Loucy (cell line): ENCODE data around the gene AIDA.

Experiments used
- H2AFZ ChIP-seq: fragments of 200-600 bp; sonication (generic); 2 replicates; pipeline ENCODE4 v1.6.0; 2016; ENCODE audit warnings: antibody characterized with exemption, mild to moderate bottlenecking, low read length, moderate library complexity
- H3F3A ChIP-seq: fragments of 200-600 bp; 2 replicates; pipeline ENCODE4 v1.6.0; 2016; ENCODE audit warnings: antibody characterized with exemption, low read depth, mild to moderate bottlenecking
- H3K27me3 ChIP-seq: fragments of 200-600 bp; sonication (generic); 2 replicates; pipeline ENCODE4 v1.6.1; 2014; ENCODE audit warnings: low read length, mild to moderate bottlenecking; ENCODE audit not compliant: insufficient read depth, poor library complexity, severe bottlenecking
- H3K36me3 ChIP-seq: fragments of 200-600 bp; sonication (generic); 2 replicates; pipeline ENCODE4 v1.6.1; 2016; ENCODE audit warnings: low read length; ENCODE audit not compliant: insufficient read depth
- H3K4me1 ChIP-seq: fragments of 200-600 bp; sonication (generic); 2 replicates; pipeline ENCODE4 v1.5.1; 2014; ENCODE audit warnings: low read length, mild to moderate bottlenecking; ENCODE audit not compliant: insufficient read depth, poor library complexity, severe bottlenecking
- H3K4me2 ChIP-seq: fragments of 200-600 bp; sonication (generic); 2 replicates; pipeline ENCODE4 v1.6.0; 2014; ENCODE audit warnings: antibody characterized with exemption, low read length, low read depth, mild to moderate bottlenecking; ENCODE audit not compliant: poor library complexity, severe bottlenecking
- H3K4me3 ChIP-seq: fragments of 200-600 bp; sonication (generic); 2 replicates; pipeline ENCODE4 v1.5.1; 2014; ENCODE audit warnings: low read length, mild to moderate bottlenecking, mixed read lengths; ENCODE audit not compliant: poor library complexity, severe bottlenecking
- H3K79me2 ChIP-seq: fragments of 200-600 bp; sonication (generic); 2 replicates; pipeline ENCODE4 v1.6.1; 2014; ENCODE audit warnings: low read length; ENCODE audit not compliant: insufficient read depth
- H3K9ac ChIP-seq: fragments of 200-600 bp; sonication (generic); 2 replicates; pipeline ENCODE4 v1.6.0; 2014; ENCODE audit warnings: mild to moderate bottlenecking, low read depth, low read length, moderate library complexity; ENCODE audit not compliant: poor library complexity, severe bottlenecking
- H3K9me2 ChIP-seq: fragments of 200-600 bp; sonication (generic); replicated peaks from 2 replicates; pipeline ENCODE4 v1.6.1; 2016; ENCODE audit warnings: low read depth, low read length, mixed read lengths
- H3K9me3 ChIP-seq: fragments of 200-600 bp; sonication (generic); 2 replicates; pipeline ENCODE4 v1.6.1; 2014; ENCODE audit warnings: mild to moderate bottlenecking, antibody characterized with exemption, low read length, low read depth; ENCODE audit not compliant: insufficient read depth
- H4K20me1 ChIP-seq: fragments of 200-600 bp; sonication (generic); 2 replicates; pipeline ENCODE4 v1.6.0; 2014; ENCODE audit warnings: antibody characterized with exemption, low read length, mild to moderate bottlenecking; ENCODE audit not compliant: insufficient read depth, poor library complexity, severe bottlenecking
- CTCF ChIP-seq: fragments of 200-600 bp; sonication (generic); conservative IDR thresholded peaks from 2 replicates; pipeline ENCODE4 v1.5.1; 2014; ENCODE audit warnings: mild to moderate bottlenecking, antibody characterized with exemption, low read length
- EZH2phosphoT487 ChIP-seq: fragments of 200-600 bp; IDR thresholded peaks from 2 replicates; pipeline ENCODE4 v1.6.1; 2018; ENCODE audit warnings: antibody characterized with exemption, mild to moderate bottlenecking, moderate library complexity, borderline replicate concordance

Gene AIDA

GRCh38 chr1:222623458-222623857, 88.8 kb downstream of the AIDA start:
- Histone ChIP-seq H2AFZ (no peak overlapping the region), H3K27me3 (no peaks in the 10 kb centered on the region), H4K20me1 (peaks cover 12% of the 10 kb centered on the region), H3K4me1 (peaks cover 31% of the 10 kb centered on the region), H3K9ac (no peak overlapping the region), H3K9me3 (no peaks in the 10 kb centered on the region), H3F3A (no peaks in the 10 kb centered on the region), H3K4me2 (no peak overlapping the region), H3K79me2 (peaks cover 17% of the 10 kb centered on the region), H3K4me3 (no peak overlapping the region), H3K9me2 (no peaks in the 10 kb centered on the region), H3K36me3 (peaks cover 18% of the 10 kb centered on the region; the same call in 1 of the 2 replicates)
- no peak for TF ChIP-seq EZH2phosphoT487
- no peak for TF ChIP-seq CTCF

GRCh38 chr1:222622765-222623164, 89.5 kb downstream of the AIDA start:
- Histone ChIP-seq H3F3A (no peaks in the 10 kb centered on the region), H3K4me1 (peaks cover 31% of the 10 kb centered on the region), H3K36me3 (peaks cover 11% of the 10 kb centered on the region; the same call in 1 of the 2 replicates), H3K9me3 (no peaks in the 10 kb centered on the region), H3K79me2 (peaks cover 18% of the 10 kb centered on the region), H3K4me3 (no peak overlapping the region), H3K27me3 (no peaks in the 10 kb centered on the region), H4K20me1 (peaks cover 12% of the 10 kb centered on the region), H2AFZ (no peak overlapping the region), H3K9me2 (no peaks in the 10 kb centered on the region), H3K4me2 (peak overlapping the region; percentile 6), H3K9ac (no peak overlapping the region)
- TF ChIP-seq CTCF = no peak
- no peak for TF ChIP-seq EZH2phosphoT487

- Histone ChIP-seq H3K27me3 (peaks cover 17% of the 10 kb centered on the region), H4K20me1 (peaks cover 12% of the 10 kb centered on the region), H2AFZ (no peak overlapping the region), H3K4me3 (no peak overlapping the region), H3K4me2 (peak overlapping the region; percentile 95), H3K4me1 (peaks cover 38% of the 10 kb centered on the region), H3K36me3 (peaks cover 3% of the 10 kb centered on the region; the same call in 1 of the 2 replicates), H3F3A (no peaks in the 10 kb centered on the region), H3K9me3 (no peaks in the 10 kb centered on the region), H3K9me2 (no peaks in the 10 kb centered on the region), H3K9ac (no peak overlapping the region), H3K79me2 (peaks cover 18% of the 10 kb centered on the region)
- no peak for TF ChIP-seq EZH2phosphoT487
- no peak for TF ChIP-seq CTCF
Observed at GRCh38 chr1:222620566-222620965, 91.7 kb downstream of the AIDA start.
